Uterus (tissue), 4 donors: ENCODE results near the gene WNT7A. TPM values are rescaled to one million over a fixed set of nuclear protein-coding genes. Genes with fewer than 3 reads are reported as not detected.

Experiments
- DNase-seq, 2 donors: peaks; one replicate each; pipeline ENCODE4 v3.0.0-alpha.2; 2019 to 2020
- H3K27ac ChIP-seq, 2 donors: fragments of 200-600 bp; sonication (generic); 1 replicate in 1 of 2; 2 replicates in 1 of 2; pipeline ENCODE4 v1.5.1; 2016 to 2018
- H3K27me3 ChIP-seq, 2 donors: fragments of 200-600 bp; sonication (generic); one replicate each; pipeline ENCODE4 v1.5.1; 2018 to 2019; ENCODE audit warnings: control low read depth in 1 of 2
- H3K36me3 ChIP-seq, 2 donors: fragments of 200-600 bp; sonication (generic); one replicate each; pipeline ENCODE4 v1.5.1; 2019; ENCODE audit warnings: control low read depth in 1 of 2
- H3K4me1 ChIP-seq, 2 donors: fragments of 200-600 bp; sonication (generic); one replicate each; pipeline ENCODE4 v1.5.1; 2018 to 2019; ENCODE audit warnings: control low read depth in 1 of 2
- H3K4me3 ChIP-seq, 2 donors: fragments of 200-600 bp; sonication (generic); 1 replicate in 1 of 2; 2 replicates in 1 of 2; pipeline ENCODE4 v1.5.1; 2018 to 2019; ENCODE audit warnings: mild to moderate bottlenecking in 1 of 2
- H3K9me3 ChIP-seq, 2 donors: fragments of 200-600 bp; sonication (generic); one replicate each; pipeline ENCODE4 v1.5.1; 2019; ENCODE audit warnings: control low read depth in 1 of 2
- CTCF ChIP-seq, 4 experiments: fragments of 200-600 bp in 2 of 4; fragments of 450-650 bp in 2 of 4; sonication (generic) in 2 of 4; IDR thresholded peaks; one replicate each; pipeline ENCODE4 v1.5.1; 2016 to 2019; ENCODE audit warnings: antibody characterized with exemption in 4 of 4, mild to moderate bottlenecking in 2 of 4, moderate library complexity in 1 of 4
- POLR2A ChIP-seq, 2 donors: fragments of 450-650 bp; IDR thresholded peaks; one replicate each; pipeline ENCODE4 v1.6.1; 2016; ENCODE audit warnings: antibody characterized with exemption in 2 of 2, mild to moderate bottlenecking in 1 of 2, moderate library complexity in 1 of 2
- intact Hi-C: fragments of 100-400 bp; cut with DNase I; formaldehyde crosslinking; loops from one replicate; pipeline ENCODE4 v1.15.1; 2023; ENCODE audit warnings: low total_unique reads
- total RNA-seq, 4 donors: library from RNA; depleted of rRNA in 3 of 4; stranded (reverse); fragments of >200 nt in 3 of 4; gene quantifications; one replicate each; pipeline versions ENCODE4 v1.1.0 to v1.2.4, GENCODE V29; 2014 to 2023
- donor health status: DM: yes; HTN: yes; CAD: no.

The WNT7A gene
- total RNA-seq, 4 donors from 2014 or later: 0.21 to 19.8 (median 0.26) TPM; not detected in 1

- TF ChIP-seq POLR2A (IDR thresholded peaks at IDR 0.05) (no peak), CTCF (IDR thresholded peaks at IDR 0.05) (no peak)
- Histone ChIP-seq H3K27ac (no peak overlapping the region), H3K36me3 (no peaks in the 10 kb centered on the region), H3K9me3 (no peaks in the 10 kb centered on the region), H3K27me3 (peaks cover 4 to 19% of the 10 kb centered on the region in 2 donors), H3K4me3 (no peak overlapping the region), H3K4me1 (peaks cover 0 to 16% of the 10 kb centered on the region in 2 donors)
- intact Hi-C loops: no loop called here
- DNase-seq: peak in 1 of 2 donors; percentile 9
These were observed 913 bp upstream of the WNT7A start for GRCh38 chr3:13880811-13881156.

DNA sequence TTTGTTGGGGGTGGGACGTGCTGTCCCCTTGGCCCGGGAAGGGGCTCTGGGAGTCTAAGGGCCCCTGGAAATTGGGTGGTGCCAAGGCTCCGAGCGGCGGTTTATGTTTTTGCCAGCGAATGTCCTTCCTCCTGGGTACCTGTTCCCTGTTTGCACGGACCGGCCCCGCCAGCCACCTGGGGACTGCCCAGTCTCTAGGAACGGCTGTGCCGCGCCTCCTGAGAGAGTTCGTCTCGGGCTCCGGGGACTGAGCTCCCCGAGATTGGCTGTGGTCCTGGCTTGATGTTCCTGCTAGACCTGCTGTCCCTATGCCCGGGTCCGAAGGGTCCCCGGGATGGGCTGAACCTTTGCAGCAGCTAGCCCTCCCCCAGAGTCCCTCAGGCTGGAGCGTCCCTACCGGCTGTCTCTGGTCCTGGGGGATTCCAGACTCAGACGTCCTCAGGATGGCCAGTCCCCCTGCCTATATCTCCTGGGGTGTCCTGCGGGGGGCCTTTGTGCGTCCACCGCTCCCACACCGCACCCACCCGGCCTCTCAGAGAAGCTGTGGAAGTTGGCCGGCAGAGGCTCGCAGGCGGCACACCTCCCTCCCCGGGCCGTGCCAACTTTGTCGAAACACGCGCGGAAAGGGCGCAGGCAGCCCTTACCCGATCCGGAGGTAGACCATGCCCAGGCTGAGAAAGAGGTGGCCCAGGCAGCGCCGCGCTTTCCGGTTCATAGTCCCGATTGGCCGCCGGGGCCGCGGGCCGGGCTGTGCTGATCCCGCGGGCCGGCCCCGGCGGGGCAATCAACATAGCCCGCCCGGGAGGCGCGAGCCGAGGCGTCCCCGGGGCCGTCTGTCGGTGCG, 547 bp downstream of the WNT7A start:
- peaks cover 0 to 16% of the 10 kb centered on the region in 2 donors for H3K4me1 ChIP-seq
- intact Hi-C loops: no loop called here
- no peaks in the 10 kb centered on the region for H3K9me3 ChIP-seq
- H3K36me3 ChIP-seq: no peaks in the 10 kb centered on the region
- TF ChIP-seq CTCF (IDR thresholded peaks at IDR 0.05) (no peak), POLR2A (IDR thresholded peaks at IDR 0.05) (no peak)
- peak in 1 of 2 donors; percentile 10 for DNase-seq
- no peak overlapping the region for H3K4me3 ChIP-seq
- H3K27ac ChIP-seq: no peak overlapping the region
- peaks cover 4 to 19% of the 10 kb centered on the region in 2 donors for H3K27me3 ChIP-seq

- Histone ChIP-seq H3K4me1 (peaks cover 0 to 16% of the 10 kb centered on the region in 2 donors), H3K27ac (no peak overlapping the region), H3K36me3 (no peaks in the 10 kb centered on the region), H3K4me3 (peak overlapping the region in 1 of 2 donors; percentile 4), H3K9me3 (no peaks in the 10 kb centered on the region), H3K27me3 (peaks cover 4 to 19% of the 10 kb centered on the region in 2 donors)
- no peak for DNase-seq
- intact Hi-C loops: no loop called here
- TF ChIP-seq CTCF (IDR thresholded peaks at IDR 0.05) (no peak), POLR2A (IDR thresholded peaks at IDR 0.05) (no peak)
These were observed 1.4 kb downstream of the WNT7A start for GRCh38 chr3:13878281-13879101.

DNA sequence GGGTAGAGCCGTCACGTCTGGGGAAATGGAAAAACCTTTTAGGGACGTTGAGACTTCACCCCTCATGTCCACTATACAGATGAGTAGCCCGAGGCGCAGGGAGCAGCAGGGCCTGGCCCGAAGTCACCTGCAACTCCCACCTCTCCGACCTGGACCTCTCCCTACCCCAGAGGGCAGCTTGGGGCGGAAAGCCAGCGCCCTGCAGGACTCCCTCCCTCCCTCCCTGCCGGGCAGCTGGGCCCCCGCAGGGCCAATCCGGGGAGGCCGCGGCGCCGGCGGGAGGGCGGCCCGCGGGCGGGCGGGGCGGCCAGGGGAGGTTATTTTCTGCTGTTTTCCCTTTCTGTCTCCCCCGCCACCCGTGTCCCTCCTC, 2.0 kb downstream of the WNT7A start:
- Histone ChIP-seq H3K4me3 (peak overlapping the region in 1 of 2 donors; percentile 4), H3K27ac (no peak overlapping the region), H3K4me1 (peaks cover 0 to 16% of the 10 kb centered on the region in 2 donors), H3K27me3 (peaks cover 4 to 19% of the 10 kb centered on the region in 2 donors), H3K9me3 (no peaks in the 10 kb centered on the region), H3K36me3 (no peaks in the 10 kb centered on the region)
- no peak for TF ChIP-seq CTCF (IDR thresholded peaks at IDR 0.05)
- TF ChIP-seq POLR2A (IDR thresholded peaks at IDR 0.05): no peak
- no peak for DNase-seq
- intact Hi-C loops: no loop called here
